Stimulated activated CD4-positive, alpha-beta T cell treated with anti-CD3 and anti-CD28 coated beads, Interleukin-12 subunit alpha, Interleukin-12 subunit beta, amount 100 ng/mL, for 48 hours (primary cell): ENCODE measurements around the gene ABTB2.

Experiments used
- DNase-seq, 3 donors: peaks; one replicate each; pipeline ENCODE4 v3.0.0-alpha.2; 2020; ENCODE audit warnings: low read depth in 2 of 3, low spot score in 1 of 3

Gene ABTB2

GRCh38 chr11:34296412-34296811 lies 61.4 kb downstream of the ABTB2 start:
- DNase-seq, result no peak

- no peak for DNase-seq
These were observed 65.3 kb downstream of the ABTB2 start for GRCh38 chr11:34292546-34292945.

- DNase-seq, result no peak
These were observed 65.7 kb downstream of the ABTB2 start for GRCh38 chr11:34292111-34292510.

- no peak for DNase-seq
These were observed 66.9 kb downstream of the ABTB2 start for GRCh38 chr11:34290926-34291325.

GRCh38 chr11:34288492-34288891 lies 69.3 kb downstream of the ABTB2 start:
- no peak for DNase-seq

GRCh38 chr11:34284811-34285481 lies 72.9 kb downstream of the ABTB2 start:
- no peak for DNase-seq

- DNase-seq, result no peak
These were observed 73.7 kb downstream of the ABTB2 start for GRCh38 chr11:34284156-34284555.

GRCh38 chr11:34280945-34281872 lies 76.6 kb downstream of the ABTB2 start:
- no peak for DNase-seq

- no peak for DNase-seq
These were observed 79.0 kb downstream of the ABTB2 start for GRCh38 chr11:34278693-34279297.

GRCh38 chr11:34278175-34278574 lies 79.6 kb downstream of the ABTB2 start:
- no peak for DNase-seq

- no peak for DNase-seq
These were observed 80.6 kb downstream of the ABTB2 start for GRCh38 chr11:34277171-34277570.

GRCh38 chr11:34276352-34276864 lies 81.4 kb downstream of the ABTB2 start:
- DNase-seq, result no peak

GRCh38 chr11:34275486-34275885 lies 82.3 kb downstream of the ABTB2 start:
- DNase-seq, result no peak

GRCh38 chr11:34274712-34275398 lies 83.0 kb downstream of the ABTB2 start:
- DNase-seq, result no peak

- no peak for DNase-seq
These were observed 84.7 kb downstream of the ABTB2 start for GRCh38 chr11:34273099-34273498.

- no peak for DNase-seq
These were observed 86.1 kb downstream of the ABTB2 start for GRCh38 chr11:34271727-34272126.

- DNase-seq, result no peak
These were observed 87.1 kb downstream of the ABTB2 start for GRCh38 chr11:34270711-34271110.

- no peak for DNase-seq
These were observed 88.0 kb downstream of the ABTB2 start for GRCh38 chr11:34269694-34270245.

- no peak for DNase-seq
These were observed 88.8 kb downstream of the ABTB2 start for GRCh38 chr11:34268906-34269430.

- no peak for DNase-seq
These were observed 90.4 kb downstream of the ABTB2 start for GRCh38 chr11:34267417-34267816.

- no peak for DNase-seq
These were observed 90.8 kb downstream of the ABTB2 start for GRCh38 chr11:34267013-34267412.
